Measurements from ENCODE around the gene MAPT. TPM values are rescaled to one million over a fixed set of nuclear protein-coding genes. Genes with fewer than 3 reads are reported as not detected.

Gene MAPT
- total RNA-seq, 1 experiment from 2014 or later = 37.5 TPM

- TF ChIP-seq ZBTB33 (IDR thresholded peaks at IDR 0.05; ENCODE audit: extremely low read depth, insufficient replicate concordance, low read length) (no peak), POLR2AphosphoS5 (IDR thresholded peaks at IDR 0.05; ENCODE audit: low read depth, low read length) (no peak), ATF3 (IDR thresholded peaks at IDR 0.05) (no peak), FOSL1 (IDR thresholded peaks at IDR 0.05; ENCODE audit: low read depth) (no peak), ELF1 (IDR thresholded peaks at IDR 0.05; ENCODE audit: borderline replicate concordance, low read depth) (no peak), REST (IDR thresholded peaks at IDR 0.05; ENCODE audit: low read depth) (no peak), SIN3A (IDR thresholded peaks at IDR 0.05; ENCODE audit: low read depth) (no peak), CBX3 (IDR thresholded peaks at IDR 0.05; ENCODE audit: low read depth) (no peak), RAD21 (IDR thresholded peaks at IDR 0.05; ENCODE audit: low read depth) (no peak), TCF7L2 (IDR thresholded peaks at IDR 0.05; ENCODE audit: borderline replicate concordance, extremely low read depth, insufficient read depth, insufficient read length) (no peak), CTCF (IDR thresholded peaks at IDR 0.05 in 2 of 3, conservative IDR thresholded peaks at IDR 0.05 in 1 of 3; ENCODE audit: borderline replicate concordance in 1 of 3, insufficient read depth in 1 of 3, low read depth in 2 of 3, low read length in 2 of 3) (no peak), JUND (IDR thresholded peaks at IDR 0.05) (no peak), SRF (IDR thresholded peaks at IDR 0.05; ENCODE audit: low read depth) (no peak), ZFX (IDR thresholded peaks at IDR 0.05) (no peak), CEBPB (IDR thresholded peaks at IDR 0.05; ENCODE audit: low read depth) (no peak), ZNF274 (IDR thresholded peaks at IDR 0.05; ENCODE audit: low read depth, low read length) (no peak), SP1 (IDR thresholded peaks at IDR 0.05; ENCODE audit: low read depth) (no peak), MAX (IDR thresholded peaks at IDR 0.05) (no peak), EZH2 (IDR thresholded peaks at IDR 0.05) (no peak), EZH2phosphoT487 (IDR thresholded peaks at IDR 0.05; ENCODE audit: borderline replicate concordance) (no peak)
- H3K79me2 ChIP-seq (ENCODE audit: insufficient read depth, low read length) = no peaks in the 10 kb centered on the region
- H3K9me3 ChIP-seq (ENCODE audit: control insufficient read depth in 1 of 2, insufficient read depth in 1 of 2, low read depth in 1 of 2, low read length in 2 of 2) = no peaks in the 10 kb centered on the region
- no peak overlapping the region for H3K4me2 ChIP-seq (ENCODE audit: low read length)
- H3K4me1 ChIP-seq (ENCODE audit: control insufficient read depth in 1 of 2, insufficient read depth in 2 of 2, low read length in 2 of 2) = peaks cover 0 to 23% of the 10 kb centered on the region in 2 experiments; a peak in 2 of 4 replicates
- H3K9ac ChIP-seq (ENCODE audit: low read length) = no peak overlapping the region
- ATAC-seq (no peak), DNase-seq (ENCODE audit: low read depth, low spot score) (no peak)
- BruUV-seq (replicated peaks) = no TSS peak
- peaks cover 33% of the 10 kb centered on the region; the same call in 1 of the 2 replicates for H3K27me3 ChIP-seq (ENCODE audit: insufficient read depth, low read length)
- ChIA-PET CTCF (no interaction called here), POLR2A (no interaction called here), RAD21 (ENCODE audit: low non-redundant PET in 1 of 2, low total read pairs in 2 of 2, uncharacterized antibody in 2 of 2, unreplicated experiment in 2 of 2) (no interaction called here)
- H3K9me2 ChIP-seq (ENCODE audit: insufficient read depth) = no peaks in the 10 kb centered on the region
- H3K36me3 ChIP-seq (ENCODE audit: control insufficient read depth in 1 of 2, insufficient read depth in 2 of 2, low read length in 2 of 2) = no peaks in the 10 kb centered on the region
- no peak overlapping the region for H3K4me3 ChIP-seq (replicated peaks in 1 of 2; ENCODE audit: low read depth in 1 of 2, low read length in 2 of 2)
- H4K20me1 ChIP-seq (ENCODE audit: insufficient read depth) = no peaks in the 10 kb centered on the region
- no peak overlapping the region for H3K27ac ChIP-seq (ENCODE audit: low read depth, low read length)
- H2AFZ ChIP-seq (ENCODE audit: low read depth, low read length, poor library complexity, severe bottlenecking) = no peak overlapping the region
- intact Hi-C loops (cut with micrococcal nuclease) = no loop called here
Measured at GRCh38 chr17:45867171-45867570, 27.2 kb upstream of the MAPT start.

All from HCT116 (cell line).